ENCODE results near the gene WDR18.

Gene WDR18

DNA sequence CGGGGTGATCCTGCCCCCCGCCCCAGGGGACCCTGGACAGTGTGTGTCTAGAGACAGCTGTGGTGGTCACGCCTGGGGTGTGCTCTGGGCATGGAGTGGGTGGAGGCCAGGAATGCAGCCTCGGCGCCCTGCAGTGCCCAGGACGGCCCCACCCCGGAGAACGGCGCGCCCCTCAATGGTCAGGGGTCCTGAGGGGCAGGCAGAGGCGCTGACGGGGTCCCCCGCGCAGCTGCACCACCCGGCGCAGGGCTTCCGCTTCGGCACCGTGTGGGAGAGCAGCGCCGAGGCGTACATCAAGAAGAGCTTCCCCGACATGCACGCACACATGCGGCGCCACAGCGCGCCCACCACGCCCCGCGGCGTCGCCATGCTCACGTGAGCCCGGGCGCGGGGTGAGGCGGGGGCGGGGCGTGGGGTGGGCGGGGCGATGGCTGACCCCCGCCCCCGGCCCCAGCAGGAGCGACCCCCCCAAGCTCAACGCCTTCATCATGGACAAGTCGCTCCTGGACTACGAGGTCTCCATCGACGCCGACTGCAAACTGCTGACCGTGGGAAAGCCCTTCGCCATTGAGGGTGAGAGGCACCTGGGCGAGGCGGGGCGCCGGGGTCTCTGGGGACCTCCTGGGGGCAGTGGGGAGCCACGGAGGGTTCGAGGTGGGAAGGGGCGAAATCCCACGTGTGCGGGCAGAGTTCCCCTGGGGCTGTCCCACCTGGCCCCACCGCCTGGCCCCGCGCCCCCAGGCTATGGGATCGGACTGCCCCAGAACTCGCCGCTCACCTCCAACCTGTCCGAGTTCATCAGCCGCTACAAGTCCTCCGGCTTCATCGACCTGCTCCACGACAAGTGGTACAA, 23.5 kb downstream of the WDR18 start:
- Histone ChIP-seq H3K4me3 (ENCODE audit: low read depth, low read length, poor library complexity, severe bottlenecking) (no peak overlapping the region), H3K36me3 (ENCODE audit: insufficient read depth, low read length) (peaks cover 40% of the 10 kb centered on the region), H3K9ac (ENCODE audit: low read length) (no peak overlapping the region), H3K4me2 (ENCODE audit: low read length) (no peak overlapping the region), H3K27me3 (ENCODE audit: insufficient read depth, low read length) (peaks cover 12% of the 10 kb centered on the region; the same call in 1 of the 2 replicates), H3K9me3 (ENCODE audit: low read length) (no peaks in the 10 kb centered on the region), H3K27ac (ENCODE audit: low read depth, low read length, poor library complexity, severe bottlenecking) (no peak overlapping the region), H3K79me2 (ENCODE audit: insufficient read depth, low read length) (no peaks in the 10 kb centered on the region), H3K9me2 (ENCODE audit: low read depth, low read length) (no peaks in the 10 kb centered on the region), H4K20me1 (ENCODE audit: insufficient read depth, low read length) (no peaks in the 10 kb centered on the region), H3K4me1 (ENCODE audit: insufficient read depth, low read length, severe bottlenecking) (no peaks in the 10 kb centered on the region), H3F3A (ENCODE audit: insufficient read depth, low read length) (no peaks in the 10 kb centered on the region), H2AFZ (ENCODE audit: low read length) (no peak overlapping the region)
- no peak for TF ChIP-seq CTCF (IDR thresholded peaks at IDR 0.05; ENCODE audit: low read length)
- no peak for TF ChIP-seq EZH2 (IDR thresholded peaks at IDR 0.05; ENCODE audit: borderline replicate concordance, low read length)

DNA sequence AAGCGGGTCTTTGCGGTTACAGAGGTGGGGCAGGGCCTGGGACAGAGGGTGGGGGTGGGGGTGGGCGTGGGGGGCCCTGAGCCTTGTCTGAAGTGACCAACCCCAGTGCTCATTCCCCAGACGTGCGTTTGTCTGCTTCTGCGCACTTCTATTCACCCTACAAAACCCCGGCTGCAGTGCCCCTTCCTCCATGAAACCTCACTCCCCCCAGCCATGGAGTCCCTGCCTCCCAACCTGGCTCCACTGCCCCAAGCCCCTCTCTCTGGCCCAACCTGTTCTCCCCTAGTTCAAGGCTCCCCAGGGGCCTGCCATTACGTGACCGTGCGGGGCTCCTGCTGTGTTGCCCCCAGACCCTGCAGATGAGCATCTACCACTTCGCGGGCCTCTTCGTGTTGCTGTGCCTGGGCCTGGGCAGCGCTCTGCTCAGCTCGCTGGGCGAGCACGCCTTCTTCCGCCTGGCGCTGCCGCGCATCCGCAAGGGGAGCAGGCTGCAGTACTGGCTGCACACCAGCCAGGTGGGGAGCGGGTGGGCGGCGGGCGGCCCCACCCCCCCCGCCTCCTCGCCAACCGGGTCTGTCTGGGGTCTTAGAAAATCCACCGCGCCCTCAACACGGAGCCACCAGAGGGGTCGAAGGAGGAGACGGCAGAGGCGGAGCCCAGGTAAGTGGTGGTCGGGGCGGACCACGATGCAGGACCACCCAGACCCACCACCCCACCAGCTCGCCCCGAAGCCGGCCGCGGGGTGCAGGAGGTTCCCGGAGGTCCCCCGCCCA, 24.3 kb downstream of the WDR18 start:
- H3K4me3 ChIP-seq (ENCODE audit: low read depth, low read length, poor library complexity, severe bottlenecking): no peak overlapping the region
- H3K36me3 ChIP-seq (ENCODE audit: insufficient read depth, low read length): peaks cover 48% of the 10 kb centered on the region
- H4K20me1 ChIP-seq (ENCODE audit: insufficient read depth, low read length): no peaks in the 10 kb centered on the region

More for the DNA sequence above, 24.3 kb downstream of the WDR18 start:
- Histone ChIP-seq H3K9ac (ENCODE audit: low read length) (no peak overlapping the region), H2AFZ (ENCODE audit: low read length) (no peak overlapping the region), H3K4me1 (ENCODE audit: insufficient read depth, low read length, severe bottlenecking) (no peaks in the 10 kb centered on the region), H3K27me3 (ENCODE audit: insufficient read depth, low read length) (peaks cover 5% of the 10 kb centered on the region; the same call in 1 of the 2 replicates), H3K27ac (ENCODE audit: low read depth, low read length, poor library complexity, severe bottlenecking) (no peak overlapping the region), H3K9me2 (ENCODE audit: low read depth, low read length) (no peaks in the 10 kb centered on the region), H3K9me3 (ENCODE audit: low read length) (no peaks in the 10 kb centered on the region), H3F3A (ENCODE audit: insufficient read depth, low read length) (no peaks in the 10 kb centered on the region), H3K4me2 (ENCODE audit: low read length) (no peak overlapping the region), H3K79me2 (ENCODE audit: insufficient read depth, low read length) (no peaks in the 10 kb centered on the region)
- TF ChIP-seq CTCF (IDR thresholded peaks at IDR 0.05; ENCODE audit: low read length) (no peak), EZH2 (IDR thresholded peaks at IDR 0.05; ENCODE audit: borderline replicate concordance, low read length) (no peak)

Data from OCI-LY1 (cell line).